Fibroblast of mammary gland (primary cell): ENCODE data around the gene PCDHA6.
"Not testable (repeated sequence)": the region's sequence is repeated elsewhere in the genome, so short reads cannot be mapped to it uniquely, and the experiment has no call there.

Experiments used
- DNase-seq: peaks from one replicate; pipeline ENCODE4 v3.0.0-alpha.2; 2010; ENCODE audit warnings: low read depth
- H3K4me3 ChIP-seq: 2 replicates; pipeline ENCODE4 v1.5.1; 2011; ENCODE audit warnings: low read depth, mild to moderate bottlenecking, low read length, moderate library complexity; ENCODE audit not compliant: control insufficient read depth
- CTCF ChIP-seq: conservative IDR thresholded peaks from 2 replicates; pipeline ENCODE4 v1.5.1; 2011; ENCODE audit warnings: low read depth, low read length, inconsistent platforms; ENCODE audit not compliant: control insufficient read depth, insufficient read depth

PCDHA6 gene

GRCh38 chr5:140802781-140803271 lies 24.9 kb upstream of the PCDHA6 start:
- no peak for DNase-seq
- no peak for TF ChIP-seq CTCF
- H3K4me3 ChIP-seq: no peak overlapping the region

- TF ChIP-seq CTCF: peak; percentile 38
- no peak within 1 kb of the TSS for H3K4me3 ChIP-seq
- DNase-seq: peak; percentile 13
Measured at GRCh38 chr5:140806834-140807775, 20.7 kb upstream of the PCDHA6 start, which contains the start of gene PCDHA4. Gene PCDHA4, plus strand, starts transcription at chr5:140807068.

GRCh38 chr5:140808241-140808888 lies 19.4 kb upstream of the PCDHA6 start:
- not testable (repeated sequence) for H3K4me3 ChIP-seq, DNase-seq

- TF ChIP-seq CTCF: no peak
- DNase-seq: no peak
- H3K4me3 ChIP-seq: no peak overlapping the region
Measured at GRCh38 chr5:140808889-140809291, 18.9 kb upstream of the PCDHA6 start.

- DNase-seq: peak; percentile 24
- H3K4me3 ChIP-seq: no peak within 1 kb of the TSS
- TF ChIP-seq CTCF: peak; percentile 51
Measured at GRCh38 chr5:140821375-140822280, 6.1 kb upstream of the PCDHA6 start, which contains the start of gene PCDHA5. Gene PCDHA5, plus strand, starts transcription at chr5:140821613.

GRCh38 chr5:140822281-140822629 lies 5.5 kb upstream of the PCDHA6 start:
- H3K4me3 ChIP-seq: no peak overlapping the region
- DNase-seq: no peak
- TF ChIP-seq CTCF: no peak

- DNase-seq, H3K4me3 ChIP-seq: not testable (repeated sequence)
Measured at GRCh38 chr5:140822969-140823368, 4.8 kb upstream of the PCDHA6 start.
